ENCODE measurements around the gene TMEM138.

The TMEM138 gene

DNA sequence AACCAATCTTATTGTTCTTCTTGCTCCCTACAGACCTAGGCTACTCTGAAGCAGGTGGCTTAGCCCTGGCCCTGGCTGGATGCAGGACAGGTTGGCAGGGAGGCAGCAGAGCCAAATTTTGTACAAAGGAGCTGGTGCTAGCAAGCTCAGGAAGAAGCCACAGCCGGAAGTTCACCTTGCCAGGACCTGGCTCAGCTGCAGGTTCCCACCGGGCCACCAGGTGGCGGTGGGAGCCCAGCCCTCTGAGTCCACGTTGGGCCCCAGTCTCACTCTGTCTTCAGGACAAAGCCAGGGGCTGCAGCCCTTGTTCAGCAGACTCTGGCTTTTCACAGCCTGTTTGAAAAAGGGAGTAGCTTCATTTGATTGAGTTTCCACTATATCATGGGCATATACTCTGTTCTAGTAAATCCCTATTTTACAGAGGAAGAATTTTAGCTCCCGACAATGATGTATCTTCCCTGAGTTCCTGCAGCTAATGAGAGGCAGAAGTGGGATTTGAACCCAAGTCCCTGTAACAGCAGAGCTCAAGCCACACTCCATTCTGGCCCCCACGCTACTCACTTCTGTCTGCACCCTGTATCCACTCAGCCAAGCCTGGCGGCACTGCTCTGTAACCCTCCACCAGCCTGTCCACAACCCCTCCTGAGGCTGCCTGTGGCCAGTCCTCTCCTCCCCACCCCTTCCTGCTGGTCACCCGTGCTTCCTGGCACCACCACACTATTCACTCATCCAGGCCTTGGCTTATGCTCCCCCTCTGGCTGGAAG is 25.8 kb upstream of the TMEM138 start:
- H3K4me3 ChIP-seq (replicated peaks; ENCODE audit: low read depth, low read length) = no peak overlapping the region
- peak; percentile 80 for DNase-seq (ENCODE audit: low read depth)
- TF ChIP-seq, protein P1, sequence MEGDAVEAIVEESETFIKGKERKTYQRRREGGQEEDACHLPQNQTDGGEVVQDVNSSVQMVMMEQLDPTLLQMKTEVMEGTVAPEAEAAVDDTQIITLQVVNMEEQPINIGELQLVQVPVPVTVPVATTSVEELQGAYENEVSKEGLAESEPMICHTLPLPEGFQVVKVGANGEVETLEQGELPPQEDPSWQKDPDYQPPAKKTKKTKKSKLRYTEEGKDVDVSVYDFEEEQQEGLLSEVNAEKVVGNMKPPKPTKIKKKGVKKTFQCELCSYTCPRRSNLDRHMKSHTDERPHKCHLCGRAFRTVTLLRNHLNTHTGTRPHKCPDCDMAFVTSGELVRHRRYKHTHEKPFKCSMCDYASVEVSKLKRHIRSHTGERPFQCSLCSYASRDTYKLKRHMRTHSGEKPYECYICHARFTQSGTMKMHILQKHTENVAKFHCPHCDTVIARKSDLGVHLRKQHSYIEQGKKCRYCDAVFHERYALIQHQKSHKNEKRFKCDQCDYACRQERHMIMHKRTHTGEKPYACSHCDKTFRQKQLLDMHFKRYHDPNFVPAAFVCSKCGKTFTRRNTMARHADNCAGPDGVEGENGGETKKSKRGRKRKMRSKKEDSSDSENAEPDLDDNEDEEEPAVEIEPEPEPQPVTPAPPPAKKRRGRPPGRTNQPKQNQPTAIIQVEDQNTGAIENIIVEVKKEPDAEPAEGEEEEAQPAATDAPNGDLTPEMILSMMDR (IDR thresholded peaks at IDR 0.05; ENCODE audit: low read length, missing control alignments) = peak; percentile 97

GRCh38 chr11:61337706-61338470 is 24.3 kb upstream of the TMEM138 start:
- no peak for DNase-seq (ENCODE audit: low read depth)
- TF ChIP-seq, protein P1 (IDR thresholded peaks at IDR 0.05; ENCODE audit: low read length, missing control alignments) = no peak
- no peak overlapping the region for H3K4me3 ChIP-seq (replicated peaks; ENCODE audit: low read depth, low read length)

GRCh38 chr11:61338783-61339489 is 23.2 kb upstream of the TMEM138 start:
- TF ChIP-seq, protein P1 (IDR thresholded peaks at IDR 0.05; ENCODE audit: low read length, missing control alignments) = no peak
- DNase-seq (ENCODE audit: low read depth) = no peak
- no peak overlapping the region for H3K4me3 ChIP-seq (replicated peaks; ENCODE audit: low read depth, low read length)

GRCh38 chr11:61339490-61339878 is 22.7 kb upstream of the TMEM138 start:
- DNase-seq (ENCODE audit: low read depth) = no peak
- TF ChIP-seq, protein P1 (IDR thresholded peaks at IDR 0.05; ENCODE audit: low read length, missing control alignments) = no peak
- H3K4me3 ChIP-seq (replicated peaks; ENCODE audit: low read depth, low read length) = no peak overlapping the region

- H3K4me3 ChIP-seq (replicated peaks; ENCODE audit: low read depth, low read length) = no peak overlapping the region
- no peak for DNase-seq (ENCODE audit: low read depth)
- TF ChIP-seq, protein P1 (IDR thresholded peaks at IDR 0.05; ENCODE audit: low read length, missing control alignments) = no peak
Observed at GRCh38 chr11:61340979-61341378, 21.2 kb upstream of the TMEM138 start.

DNA sequence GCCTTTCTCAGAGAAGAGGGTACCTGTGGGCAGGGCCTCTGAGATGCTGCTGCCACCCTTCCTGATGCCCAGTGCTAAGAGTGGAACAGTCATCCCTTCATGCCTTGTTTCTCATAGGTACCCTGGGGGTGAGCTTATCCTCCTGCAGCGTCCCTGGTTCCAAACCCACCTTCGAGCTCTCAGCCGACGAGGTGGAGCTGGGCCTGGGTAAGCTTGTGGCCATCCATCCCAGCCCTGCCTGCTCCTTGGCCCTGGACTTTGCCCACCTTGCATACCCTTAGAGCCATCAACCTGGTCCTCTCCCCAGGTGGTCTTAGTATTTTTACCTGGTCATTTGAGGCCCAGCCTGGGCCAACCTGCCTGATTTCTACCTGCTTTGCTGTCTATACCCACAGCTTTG is 20.5 kb upstream of the TMEM138 start:
- TF ChIP-seq, protein P1 (IDR thresholded peaks at IDR 0.05; ENCODE audit: low read length, missing control alignments) = no peak
- no peak for DNase-seq (ENCODE audit: low read depth)
- H3K4me3 ChIP-seq (replicated peaks; ENCODE audit: low read depth, low read length) = no peak overlapping the region
